ENCODE results near the gene DEDD2. TPM values are rescaled to one million over a fixed set of nuclear protein-coding genes. Genes with fewer than 3 reads are reported as not detected.
"Not testable (repeated sequence)": the region's sequence is repeated elsewhere in the genome, so short reads cannot be mapped to it uniquely, and the experiment has no call there.

The DEDD2 gene, protein sequence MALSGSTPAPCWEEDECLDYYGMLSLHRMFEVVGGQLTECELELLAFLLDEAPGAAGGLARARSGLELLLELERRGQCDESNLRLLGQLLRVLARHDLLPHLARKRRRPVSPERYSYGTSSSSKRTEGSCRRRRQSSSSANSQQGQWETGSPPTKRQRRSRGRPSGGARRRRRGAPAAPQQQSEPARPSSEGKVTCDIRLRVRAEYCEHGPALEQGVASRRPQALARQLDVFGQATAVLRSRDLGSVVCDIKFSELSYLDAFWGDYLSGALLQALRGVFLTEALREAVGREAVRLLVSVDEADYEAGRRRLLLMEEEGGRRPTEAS
- polyA plus RNA-seq (2013, experiment 1 of 2) = 17.2 TPM
- 17.0 TPM for polyA plus RNA-seq (2013, experiment 2 of 2)

DNA sequence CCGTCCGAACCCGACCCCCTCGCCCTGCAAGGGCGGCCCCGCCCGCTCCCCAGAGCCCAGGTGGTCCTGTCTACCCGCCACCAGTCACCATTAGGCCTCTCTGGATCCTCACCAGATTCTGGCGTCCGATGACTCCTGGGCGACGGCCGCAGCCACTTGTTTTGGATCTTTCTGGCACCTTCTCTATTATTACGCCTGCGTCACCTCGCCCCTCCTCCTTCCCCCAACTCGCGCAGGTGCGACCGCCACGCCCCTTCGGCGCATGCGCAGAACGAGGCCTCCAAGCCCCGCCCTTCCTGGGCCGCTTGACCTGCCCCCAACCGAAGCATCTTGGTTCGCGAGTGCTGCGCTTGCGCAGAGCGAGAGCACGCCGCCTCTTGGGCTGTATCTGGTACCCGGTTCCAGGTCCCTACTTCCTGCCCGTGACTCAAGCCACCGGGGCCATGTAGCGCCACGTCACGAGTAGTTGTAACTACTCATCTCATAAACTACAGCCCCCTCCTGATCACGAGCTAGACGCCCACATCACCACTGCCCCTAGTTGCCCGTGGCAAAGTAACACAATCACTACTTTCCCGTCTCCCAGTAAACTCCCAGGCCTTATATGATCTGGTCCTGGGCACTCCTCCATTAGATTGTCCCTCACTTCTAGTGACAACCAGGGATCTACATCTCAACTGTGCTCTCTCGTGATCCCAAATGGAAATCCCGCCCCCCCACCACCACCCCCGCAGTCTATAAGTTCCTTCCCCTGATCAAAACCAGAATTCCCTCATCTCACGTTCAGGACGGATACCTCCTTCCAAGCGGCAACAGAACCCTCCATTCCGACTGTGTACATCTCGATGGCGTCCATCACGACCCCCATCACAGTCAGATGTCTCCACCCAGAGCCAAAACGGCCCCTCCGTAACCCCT is at the start of gene DEDD2:
Gene DEDD2, minus strand, starts transcription at position 158 of the 918 bp plus-strand sequence. CDS start 670 bp downstream, outside the sequence.
- Histone ChIP-seq H3K9ac (ENCODE audit: low read length) (peak within 1 kb of the TSS; percentile 94), H2BK12ac (ENCODE audit: low read length in 2 of 2) (peak within 1 kb of the TSS; percentile 80 to 87), H2BK5ac (ENCODE audit: low read depth, low read length, poor library complexity, severe bottlenecking) (no peak within 1 kb of the TSS), H3K4me1 (ENCODE audit: control insufficient read depth, insufficient read depth, low read depth, low read length) (peaks cover 28% of the 10 kb centered on the region), H2AFZ (ENCODE audit: low read depth, low read length) (peak within 1 kb of the TSS; percentile 69), H3K4me3 (ENCODE audit: insufficient read depth in 1 of 2, low read depth in 1 of 2, low read length in 2 of 2) (peak within 1 kb of the TSS; percentile 87 to 91), H3K4ac (ENCODE audit: low read depth in 1 of 2, low read length in 2 of 2) (peak within 1 kb of the TSS; percentile 84 to 93), H2AK5ac (ENCODE audit: low read length, severe bottlenecking) (peak within 1 kb of the TSS; percentile 69), H4K91ac (ENCODE audit: low read length) (peak within 1 kb of the TSS; percentile 92), H3K23ac (ENCODE audit: low read length in 2 of 2) (peak within 1 kb of the TSS in 1 of 2 experiments; percentile 98), H3K27me3 (ENCODE audit: control insufficient read depth in 1 of 2, insufficient read depth in 1 of 2, low read length in 2 of 2) (no peaks in the 10 kb centered on the region), H3K9me3 (ENCODE audit: control insufficient read depth, low read length) (no peaks in the 10 kb centered on the region), H2BK120ac (ENCODE audit: low read depth, low read length) (peak within 1 kb of the TSS; percentile 83), H3K14ac (ENCODE audit: low read length in 2 of 2) (peak within 1 kb of the TSS in 1 of 2 experiments; percentile 93), H3K4me2 (ENCODE audit: low read length, poor library complexity, severe bottlenecking) (peak within 1 kb of the TSS; percentile 98), H3K27ac (ENCODE audit: low read length, poor library complexity, severe bottlenecking) (peak within 1 kb of the TSS; percentile 82), H3K79me1 (replicated peaks; ENCODE audit: low read length, poor library complexity, severe bottlenecking) (peaks cover 26% of the 10 kb centered on the region), H2BK15ac (ENCODE audit: low read depth, poor library complexity, severe bottlenecking) (peak within 1 kb of the TSS; percentile 88), H4K8ac (ENCODE audit: low read length) (peak within 1 kb of the TSS; percentile 98), H3K36me3 (ENCODE audit: control insufficient read depth in 1 of 2, insufficient read depth in 2 of 2, low read depth in 1 of 2, low read length in 2 of 2) (peaks cover 11 to 30% of the 10 kb centered on the region in 2 experiments), H3K18ac (ENCODE audit: low read depth in 1 of 2, low read length in 2 of 2) (peak within 1 kb of the TSS; percentile 88 to 94)
- WGBS = 14% methylated on average over 52 of the region's 57 CpGs
- DNase-seq = peak; percentile 98

DNA sequence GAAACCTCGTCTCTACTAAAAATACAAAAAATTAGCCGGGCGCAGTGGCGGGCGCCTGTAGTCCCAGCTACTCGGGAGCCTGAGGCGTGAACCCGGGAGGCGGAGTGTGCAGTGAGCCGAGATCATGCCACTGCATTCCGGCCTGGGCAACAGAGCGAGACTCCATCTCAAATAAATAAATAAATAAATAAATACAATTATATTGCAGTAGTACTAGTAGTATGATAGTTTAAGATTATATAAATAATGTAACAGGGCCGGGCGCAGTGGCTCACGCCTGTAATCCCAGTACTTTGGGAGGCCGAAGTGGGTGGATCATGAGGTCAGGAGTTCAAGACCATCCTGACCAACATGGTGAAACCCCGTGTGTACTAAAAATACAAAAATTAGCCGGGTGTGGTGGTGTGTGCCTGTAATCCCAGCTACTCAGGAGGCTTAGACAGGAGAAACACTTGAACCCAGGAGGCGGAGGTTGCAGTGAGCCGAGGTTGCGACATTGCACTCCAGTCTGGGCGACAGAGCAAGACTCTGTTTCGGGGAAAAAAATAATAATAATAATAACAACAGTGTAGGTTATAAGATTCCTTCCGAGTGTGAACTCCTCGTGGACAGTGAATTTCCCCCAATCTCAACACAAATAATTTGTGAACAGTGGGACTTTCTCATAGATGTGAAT is 49.6 kb upstream of the DEDD2 start:
- H4K91ac ChIP-seq (ENCODE audit: low read length) = not testable (repeated sequence)

DNA sequence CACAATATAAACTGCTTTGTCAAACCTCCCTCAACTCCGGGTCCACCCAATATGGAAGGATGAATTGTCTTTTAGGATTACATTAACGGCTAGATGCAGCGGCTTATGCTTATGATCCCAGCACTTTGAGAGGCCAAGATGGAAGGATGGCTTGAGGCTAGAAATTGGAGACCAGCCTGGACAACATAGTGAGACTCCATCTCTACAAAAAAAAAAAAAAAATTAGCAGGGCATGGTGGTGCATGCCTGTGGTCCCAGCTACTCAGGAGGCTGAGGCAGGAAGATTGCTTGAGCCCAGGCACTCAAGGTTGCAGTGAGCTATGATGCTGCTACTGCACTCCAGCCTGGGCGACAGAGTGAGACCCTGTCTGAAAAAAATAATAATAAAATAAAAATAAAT is 48.6 kb upstream of the DEDD2 start:
- not testable (repeated sequence) for H4K91ac ChIP-seq (ENCODE audit: low read length); H3K14ac ChIP-seq (ENCODE audit: low read length in 2 of 2); H3K4me3 ChIP-seq (ENCODE audit: insufficient read depth in 1 of 2, low read depth in 1 of 2, low read length in 2 of 2); H3K18ac ChIP-seq (ENCODE audit: low read depth in 1 of 2, low read length in 2 of 2); H3K4ac ChIP-seq (ENCODE audit: low read depth in 1 of 2, low read length in 2 of 2); H2AFZ ChIP-seq (ENCODE audit: low read depth, low read length); H2BK120ac ChIP-seq (ENCODE audit: low read depth, low read length); H3K9me3 ChIP-seq (ENCODE audit: control insufficient read depth, low read length); H2BK12ac ChIP-seq (ENCODE audit: low read length in 2 of 2); H2BK5ac ChIP-seq (ENCODE audit: low read depth, low read length, poor library complexity, severe bottlenecking); H2BK15ac ChIP-seq (ENCODE audit: low read depth, poor library complexity, severe bottlenecking); H3K9ac ChIP-seq (ENCODE audit: low read length); H3K79me1 ChIP-seq (replicated peaks; ENCODE audit: low read length, poor library complexity, severe bottlenecking); H3K36me3 ChIP-seq (ENCODE audit: control insufficient read depth in 1 of 2, insufficient read depth in 2 of 2, low read depth in 1 of 2, low read length in 2 of 2); H2AK5ac ChIP-seq (ENCODE audit: low read length, severe bottlenecking); DNase-seq; H3K27me3 ChIP-seq (ENCODE audit: control insufficient read depth in 1 of 2, insufficient read depth in 1 of 2, low read length in 2 of 2); H4K8ac ChIP-seq (ENCODE audit: low read length); H3K27ac ChIP-seq (ENCODE audit: low read length, poor library complexity, severe bottlenecking); H3K23ac ChIP-seq (ENCODE audit: low read length in 2 of 2); H3K4me2 ChIP-seq (ENCODE audit: low read length, poor library complexity, severe bottlenecking)
- H3K4me1 ChIP-seq (ENCODE audit: control insufficient read depth, insufficient read depth, low read depth, low read length) = peaks cover 18% of the 10 kb centered on the region
- WGBS = 92% methylated on average over 3 of the region's 4 CpGs

More for the DNA sequence above, 49.6 kb upstream of the DEDD2 start:
- H3K9me3 ChIP-seq (ENCODE audit: control insufficient read depth, low read length); DNase-seq; H2AK5ac ChIP-seq (ENCODE audit: low read length, severe bottlenecking); H3K14ac ChIP-seq (ENCODE audit: low read length in 2 of 2); H2BK15ac ChIP-seq (ENCODE audit: low read depth, poor library complexity, severe bottlenecking); H3K27me3 ChIP-seq (ENCODE audit: control insufficient read depth in 1 of 2, insufficient read depth in 1 of 2, low read length in 2 of 2); H2BK5ac ChIP-seq (ENCODE audit: low read depth, low read length, poor library complexity, severe bottlenecking); H3K4me2 ChIP-seq (ENCODE audit: low read length, poor library complexity, severe bottlenecking); H2AFZ ChIP-seq (ENCODE audit: low read depth, low read length); H2BK12ac ChIP-seq (ENCODE audit: low read length in 2 of 2); H3K36me3 ChIP-seq (ENCODE audit: control insufficient read depth in 1 of 2, insufficient read depth in 2 of 2, low read depth in 1 of 2, low read length in 2 of 2); H2BK120ac ChIP-seq (ENCODE audit: low read depth, low read length); H3K18ac ChIP-seq (ENCODE audit: low read depth in 1 of 2, low read length in 2 of 2); H4K8ac ChIP-seq (ENCODE audit: low read length); H3K23ac ChIP-seq (ENCODE audit: low read length in 2 of 2); H3K79me1 ChIP-seq (replicated peaks; ENCODE audit: low read length, poor library complexity, severe bottlenecking); H3K4ac ChIP-seq (ENCODE audit: low read depth in 1 of 2, low read length in 2 of 2): not testable (repeated sequence)
- H3K27ac ChIP-seq (ENCODE audit: low read length, poor library complexity, severe bottlenecking) = peak overlapping the region; percentile 71
- H3K4me1 ChIP-seq (ENCODE audit: control insufficient read depth, insufficient read depth, low read depth, low read length) = peaks cover 27% of the 10 kb centered on the region
- 96% methylated on average over 9 of the region's 25 CpGs for WGBS
- peak overlapping the region in 1 of 2 experiments; percentile 84 for H3K4me3 ChIP-seq (ENCODE audit: insufficient read depth in 1 of 2, low read depth in 1 of 2, low read length in 2 of 2)
- H3K9ac ChIP-seq (ENCODE audit: low read length) = peak overlapping the region; percentile 97

All from mesenchymal stem cell (in vitro differentiated cells and primary cell).